Natural killer cell (primary cell): ENCODE results near the gene SHF. TPM values are rescaled to one million over a fixed set of nuclear protein-coding genes. Genes with fewer than 3 reads are reported as not detected.
A peak's percentile ranks its signal among the peaks of the same experiment; 100 is the strongest.

Experiments used
- ATAC-seq, 3 donors: fragments of 150-1000 bp in 2 of 3; fragments of 200-7000 bp in 1 of 3; cut with Tn5 transposase; 1 replicate in 1 of 3; 2 replicates in 2 of 3; pipeline ENCODE4 v1.10.0; 2021; ENCODE audit warnings: mild to moderate bottlenecking in 2 of 3, moderate library complexity in 2 of 3
- DNase-seq, 2 donors: peaks; one replicate each; pipeline versions ENCODE4 v3.0.0 to v3.0.0-alpha.2; 2013 to 2021; ENCODE audit warnings: mixed read lengths in 1 of 2
- H3K27ac ChIP-seq: one replicate; pipeline ENCODE4 v1.5.1; 2013; ENCODE audit warnings: mild to moderate bottlenecking, low read length
- H3K27me3 ChIP-seq: one replicate; pipeline ENCODE4 v1.6.1; 2013; ENCODE audit warnings: low read length; ENCODE audit not compliant: control insufficient read depth, insufficient read depth
- H3K36me3 ChIP-seq: one replicate; pipeline ENCODE4 v1.6.1; 2013; ENCODE audit warnings: low read length; ENCODE audit not compliant: control insufficient read depth, insufficient read depth
- H3K4me1 ChIP-seq: one replicate; pipeline ENCODE4 v1.6.1; 2013; ENCODE audit warnings: low read length; ENCODE audit not compliant: control insufficient read depth, insufficient read depth
- H3K4me3 ChIP-seq: one replicate; pipeline ENCODE4 v1.5.1; 2013; ENCODE audit warnings: low read length
- H3K9me3 ChIP-seq: one replicate; pipeline ENCODE4 v1.6.1; 2013; ENCODE audit warnings: low read length; ENCODE audit not compliant: control insufficient read depth, insufficient read depth
- H3K27ac Mint-ChIP-seq, 2 donors: one replicate each; pipeline ENCODE4 v1.8.0; 2022; ENCODE audit warnings: mild to moderate bottlenecking in 2 of 2, mixed read lengths in 2 of 2, moderate library complexity in 1 of 2
- H3K27me3 Mint-ChIP-seq, 2 donors: one replicate each; pipeline ENCODE4 v1.8.0; 2022; ENCODE audit warnings: low read depth in 2 of 2, mixed read lengths in 2 of 2
- H3K36me3 Mint-ChIP-seq: one replicate; pipeline ENCODE4 v1.8.0; 2022; ENCODE audit warnings: mixed read lengths
- H3K4me1 Mint-ChIP-seq, 2 donors: one replicate each; pipeline ENCODE4 v1.8.0; 2022; ENCODE audit warnings: mixed read lengths in 2 of 2
- H3K4me3 Mint-ChIP-seq: one replicate; pipeline ENCODE4 v1.8.0; 2022; ENCODE audit warnings: mild to moderate bottlenecking, moderate library complexity, mixed read lengths
- H3K9me3 Mint-ChIP-seq, 2 donors: one replicate each; pipeline ENCODE4 v1.8.0; 2022; ENCODE audit warnings: mixed read lengths in 2 of 2
- WGBS: methylation state at CpG from one replicate; pipeline ENCODE4 v1.1.7; 2013; ENCODE audit warnings: missing lambda C conversion rate; ENCODE audit not compliant: insufficient coverage; 5-methylcytosine and 5-hydroxymethylcytosine counted together
- intact Hi-C: fragments of 100-400 bp; cut with micrococcal nuclease; formaldehyde crosslinking; loops from one replicate; pipeline ENCODE4 v1.14.2; 2022
- total RNA-seq, 4 donors: library from RNA; stranded (reverse); fragments of 120-200 nt in 1 of 4; gene quantifications; one replicate each; pipeline versions ENCODE4 v1.2.3 to v1.2.4, GENCODE V29; 2013 to 2022
- TF ChIP-seq, protein P1 (sequence below): fragments of 200-600 bp; IDR thresholded peaks from one replicate; pipeline ENCODE4 v1.8.0; 2022; ENCODE audit warnings: antibody characterized with exemption

The SHF gene
- total RNA-seq, 3 donors from 2014 or later (not counting 1 experiment from before 2014, with no cell fraction given), result 0.94 to 2.4 (median 1.7) TPM

DNA sequence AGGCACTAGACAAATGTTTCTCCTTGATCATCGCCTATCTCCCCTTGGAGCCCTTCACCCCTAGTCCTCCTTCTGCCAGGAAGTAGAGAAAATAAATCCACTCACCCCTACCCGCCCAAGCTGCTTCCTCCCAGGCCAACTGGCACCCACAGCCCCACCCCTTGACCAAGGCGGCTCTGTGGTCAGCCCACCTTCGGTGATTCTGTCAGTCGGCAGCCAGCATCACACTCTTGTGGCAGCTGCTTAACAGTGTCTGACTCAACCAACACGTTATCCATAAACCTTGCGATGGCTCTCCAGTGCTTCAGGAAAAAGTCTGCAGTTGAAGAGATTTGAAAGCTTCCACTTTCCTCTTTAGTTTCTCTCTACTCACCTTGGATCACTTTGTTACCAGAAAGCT lies 7.6 kb downstream of the SHF start:
- H3K4me1 ChIP-seq, result peaks cover 30% of the 10 kb centered on the region
- 16% methylated on average over 7 of the region's 7 CpGs for WGBS
- ATAC-seq (peak; percentile 69 to 95 (median 88)), DNase-seq (peak; percentile 35 to 54)
- H3K36me3 ChIP-seq, result no peaks in the 10 kb centered on the region
- H3K36me3 Mint-ChIP-seq, result no peaks in the 10 kb centered on the region
- H3K27me3 ChIP-seq, result no peaks in the 10 kb centered on the region
- no peaks in the 10 kb centered on the region for H3K9me3 Mint-ChIP-seq
- H3K9me3 ChIP-seq, result no peaks in the 10 kb centered on the region
- H3K27ac ChIP-seq, result no peak overlapping the region
- intact Hi-C loops, result no loop called here
- TF ChIP-seq, protein P1, sequence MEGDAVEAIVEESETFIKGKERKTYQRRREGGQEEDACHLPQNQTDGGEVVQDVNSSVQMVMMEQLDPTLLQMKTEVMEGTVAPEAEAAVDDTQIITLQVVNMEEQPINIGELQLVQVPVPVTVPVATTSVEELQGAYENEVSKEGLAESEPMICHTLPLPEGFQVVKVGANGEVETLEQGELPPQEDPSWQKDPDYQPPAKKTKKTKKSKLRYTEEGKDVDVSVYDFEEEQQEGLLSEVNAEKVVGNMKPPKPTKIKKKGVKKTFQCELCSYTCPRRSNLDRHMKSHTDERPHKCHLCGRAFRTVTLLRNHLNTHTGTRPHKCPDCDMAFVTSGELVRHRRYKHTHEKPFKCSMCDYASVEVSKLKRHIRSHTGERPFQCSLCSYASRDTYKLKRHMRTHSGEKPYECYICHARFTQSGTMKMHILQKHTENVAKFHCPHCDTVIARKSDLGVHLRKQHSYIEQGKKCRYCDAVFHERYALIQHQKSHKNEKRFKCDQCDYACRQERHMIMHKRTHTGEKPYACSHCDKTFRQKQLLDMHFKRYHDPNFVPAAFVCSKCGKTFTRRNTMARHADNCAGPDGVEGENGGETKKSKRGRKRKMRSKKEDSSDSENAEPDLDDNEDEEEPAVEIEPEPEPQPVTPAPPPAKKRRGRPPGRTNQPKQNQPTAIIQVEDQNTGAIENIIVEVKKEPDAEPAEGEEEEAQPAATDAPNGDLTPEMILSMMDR, result no peak
- H3K27ac Mint-ChIP-seq, result peak overlapping the region; percentile 52 to 66
- H3K27me3 Mint-ChIP-seq, result peaks cover 6 to 10% of the 10 kb centered on the region in 2 donors
- no peak overlapping the region for H3K4me3 ChIP-seq
- peaks cover 25 to 26% of the 10 kb centered on the region in 2 donors for H3K4me1 Mint-ChIP-seq
- H3K4me3 Mint-ChIP-seq, result peak overlapping the region; percentile 75

DNA sequence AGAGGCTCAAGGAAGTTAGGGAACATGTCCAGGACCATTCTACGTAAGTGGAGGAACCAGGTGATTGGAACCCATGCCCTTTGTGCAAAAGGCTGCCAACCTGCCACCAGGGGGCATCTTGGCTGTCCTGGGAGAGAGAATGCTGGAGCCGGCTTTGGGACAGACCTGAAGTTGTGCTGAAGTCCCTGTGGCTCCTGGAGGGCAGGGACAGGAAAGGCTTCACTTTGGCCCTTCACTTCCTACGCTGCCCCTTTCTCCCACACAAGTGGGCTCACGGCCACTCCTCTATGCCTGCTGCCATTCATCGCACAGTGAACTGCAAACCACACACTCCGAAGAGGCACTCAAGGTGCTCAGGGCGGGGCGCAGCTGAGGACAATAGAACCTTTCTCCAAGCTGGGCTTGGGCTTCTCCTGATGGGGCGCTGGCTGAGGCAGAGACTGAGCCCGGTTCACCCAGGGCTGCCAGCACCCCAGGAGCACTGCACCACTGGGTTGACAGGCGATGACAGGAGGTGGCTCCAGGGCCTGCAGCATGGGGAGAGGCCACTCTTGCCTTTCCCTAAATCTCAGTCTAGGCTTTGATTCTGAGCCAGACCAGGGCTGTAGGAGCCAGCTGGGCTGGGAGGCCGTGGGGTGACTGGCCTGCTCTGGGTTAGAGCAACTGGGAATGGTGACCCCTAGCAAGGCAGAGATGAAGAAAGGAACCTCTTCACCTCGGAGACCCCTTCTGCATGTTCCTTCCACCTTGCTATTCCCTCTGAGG lies 8.4 kb downstream of the SHF start:
- H3K27ac ChIP-seq, result no peak overlapping the region
- peak overlapping the region; percentile 52 to 66 for H3K27ac Mint-ChIP-seq
- 89% methylated on average over 13 of the region's 13 CpGs for WGBS
- no peaks in the 10 kb centered on the region for H3K27me3 ChIP-seq
- H3K36me3 ChIP-seq, result no peaks in the 10 kb centered on the region
- H3K4me1 ChIP-seq, result peaks cover 30% of the 10 kb centered on the region
- no peaks in the 10 kb centered on the region for H3K36me3 Mint-ChIP-seq
- DNase-seq (peak in 1 of 2 donors; percentile 76), ATAC-seq (no peak)
- H3K4me3 ChIP-seq, result no peak overlapping the region
- H3K4me3 Mint-ChIP-seq, result no peak overlapping the region
- peaks cover 25 to 26% of the 10 kb centered on the region in 2 donors for H3K4me1 Mint-ChIP-seq
- H3K27me3 Mint-ChIP-seq, result peaks cover 5 to 6% of the 10 kb centered on the region in 2 donors
- intact Hi-C loops, result no loop called here
- TF ChIP-seq, protein P1, result no peak
- H3K9me3 ChIP-seq, result no peaks in the 10 kb centered on the region
- no peaks in the 10 kb centered on the region for H3K9me3 Mint-ChIP-seq

DNA sequence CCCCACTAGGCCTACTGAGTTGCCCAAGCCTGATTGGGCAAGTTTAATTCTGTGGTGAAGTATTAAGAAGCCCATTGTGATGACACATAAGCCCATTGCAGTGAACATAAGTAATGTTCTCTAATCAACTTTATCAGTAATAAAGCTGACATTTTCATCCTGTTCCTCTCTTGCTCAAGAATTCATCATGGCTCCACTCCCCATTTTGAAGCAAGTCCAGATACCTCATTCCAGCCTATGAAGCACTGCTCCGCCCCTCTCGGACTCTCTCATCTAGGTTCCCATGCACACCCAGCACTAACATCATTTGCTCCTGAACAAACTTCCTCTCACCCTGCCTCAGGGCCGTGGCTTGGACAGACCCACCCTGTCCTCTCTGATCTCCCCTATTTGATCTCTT lies 10.5 kb downstream of the SHF start:
- Histone ChIP-seq H3K27me3 (no peaks in the 10 kb centered on the region), H3K36me3 (no peaks in the 10 kb centered on the region), H3K4me1 (peaks cover 30% of the 10 kb centered on the region), H3K9me3 (no peaks in the 10 kb centered on the region), H3K27ac (no peak overlapping the region), H3K4me3 (no peak overlapping the region)
- Mint-ChIP-seq H3K27ac (no peak overlapping the region), H3K36me3 (no peaks in the 10 kb centered on the region), H3K27me3 (peaks cover 0 to 2% of the 10 kb centered on the region in 2 donors), H3K4me1 (peaks cover 25 to 26% of the 10 kb centered on the region in 2 donors), H3K9me3 (no peaks in the 10 kb centered on the region), H3K4me3 (no peak overlapping the region)
- TF ChIP-seq, protein P1, result no peak
- DNase-seq, result no peak
- 89% methylated on average over 3 of the region's 3 CpGs for WGBS
- no peak for ATAC-seq
- intact Hi-C loops, result no loop called here

DNA sequence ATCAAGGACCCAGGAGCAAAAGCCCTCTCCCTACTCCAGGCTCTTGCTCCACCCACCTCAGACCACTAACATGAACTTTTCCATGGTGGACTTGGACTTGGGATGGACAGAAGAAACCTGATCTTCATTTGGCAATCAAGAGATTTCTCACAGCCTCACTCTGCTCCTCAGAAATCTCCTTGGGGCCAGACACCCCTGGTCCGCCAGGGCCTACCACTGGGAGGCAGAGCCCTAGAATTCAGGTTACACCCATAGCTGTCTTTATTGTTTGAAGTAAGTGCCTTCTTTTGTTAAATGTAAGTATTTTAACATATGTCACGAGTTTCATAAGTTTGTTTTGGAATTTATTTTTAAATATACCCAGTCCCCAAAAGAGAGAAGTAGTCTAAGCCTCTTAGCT lies 13.2 kb downstream of the SHF start:
- no peak overlapping the region for H3K4me3 Mint-ChIP-seq
- Histone ChIP-seq H3K27ac (no peak overlapping the region), H3K4me1 (peaks cover 6% of the 10 kb centered on the region), H3K4me3 (no peak overlapping the region), H3K27me3 (no peaks in the 10 kb centered on the region), H3K36me3 (no peaks in the 10 kb centered on the region), H3K9me3 (no peaks in the 10 kb centered on the region)
- H3K27me3 Mint-ChIP-seq, result peaks cover 0 to 2% of the 10 kb centered on the region in 2 donors
- TF ChIP-seq, protein P1, result no peak
- no peaks in the 10 kb centered on the region for H3K9me3 Mint-ChIP-seq
- no peak overlapping the region for H3K27ac Mint-ChIP-seq
- WGBS, result no CpG with 5 or more reads among the region's 2 CpGs
- no peak for ATAC-seq
- DNase-seq, result no peak
- peaks cover under 1% of the 10 kb centered on the region in 2 donors for H3K4me1 Mint-ChIP-seq
- H3K36me3 Mint-ChIP-seq, result no peaks in the 10 kb centered on the region
- intact Hi-C loops, result no loop called here
